Body of pancreas (tissue), 4 donors: ENCODE results near the gene IER5. TPM values are rescaled to one million over a fixed set of nuclear protein-coding genes. Genes with fewer than 3 reads are reported as not detected.

Source experiments
- ATAC-seq: fragments of 150-250 bp; one replicate; pipeline ENCODE4 v1.9.1; 2016
- DNase-seq, 4 donors: peaks; one replicate each; pipeline ENCODE4 v3.0.0-alpha.2; 2019
- H3K27ac ChIP-seq, 4 donors: fragments of 200-600 bp; sonication (generic); 1 replicate in 3 of 4; 2 replicates in 1 of 4; pipeline versions ENCODE4 v1.5.1 to v1.6.1; 2016 to 2019; ENCODE audit warnings: mild to moderate bottlenecking in 1 of 4, mixed read lengths in 1 of 4, moderate library complexity in 1 of 4
- H3K27me3 ChIP-seq, 2 donors: fragments of 200-600 bp; sonication (generic); one replicate each; pipeline ENCODE4 v1.6.0; 2016; ENCODE audit warnings: mild to moderate bottlenecking in 1 of 2
- H3K36me3 ChIP-seq, 2 donors: fragments of 200-600 bp; sonication (generic); replicated peaks in 1 of 2; 2 replicates each; pipeline ENCODE4 v1.5.1; 2016; ENCODE audit warnings: low read depth in 2 of 2; ENCODE audit not compliant: insufficient read depth in 1 of 2
- H3K4me1 ChIP-seq: fragments of 200-600 bp; sonication (generic); one replicate; pipeline ENCODE4 v1.6.0; 2016
- H3K4me3 ChIP-seq, 2 donors: fragments of 200-600 bp; sonication (generic); 1 replicate in 1 of 2; 2 replicates in 1 of 2; pipeline ENCODE4 v1.5.1; 2016 to 2019
- H3K9me3 ChIP-seq, 3 donors: fragments of 200-600 bp; sonication (generic); 1 replicate in 2 of 3; 2 replicates in 1 of 3; pipeline ENCODE4 v1.5.1; 2016
- POLR2A ChIP-seq, 3 donors: fragments of 450-650 bp; IDR thresholded peaks; one replicate each; pipeline ENCODE4 v1.6.1; 2016; ENCODE audit warnings: antibody characterized with exemption in 3 of 3, mild to moderate bottlenecking in 2 of 3
- WGBS, 2 donors: methylation state at CpG; one replicate each; pipeline ENCODE4 v1.1.5; 2017; 5-methylcytosine and 5-hydroxymethylcytosine counted together
- intact Hi-C: fragments of 100-400 bp; cut with DNase I; formaldehyde crosslinking; loops from one replicate; pipeline ENCODE4 v1.15.1; 2023
- total RNA-seq, 2 donors: library from RNA; depleted of rRNA; stranded (reverse); fragments of >200 nt; gene quantifications; one replicate each; pipeline ENCODE4 v1.1.0, GENCODE V29; 2016
- TF ChIP-seq, protein P1 (sequence below), 7 experiments: fragments of 450-650 bp in 4 of 7; fragments of 200-600 bp in 3 of 7; sonication (generic) in 3 of 7; IDR thresholded peaks; one replicate each; pipeline ENCODE4 v1.5.1; 2016 to 2019; ENCODE audit warnings: antibody characterized with exemption in 7 of 7

IER5 gene
- total RNA-seq, 2 donors from 2014 or later: 6.6 to 6.7 TPM

DNA sequence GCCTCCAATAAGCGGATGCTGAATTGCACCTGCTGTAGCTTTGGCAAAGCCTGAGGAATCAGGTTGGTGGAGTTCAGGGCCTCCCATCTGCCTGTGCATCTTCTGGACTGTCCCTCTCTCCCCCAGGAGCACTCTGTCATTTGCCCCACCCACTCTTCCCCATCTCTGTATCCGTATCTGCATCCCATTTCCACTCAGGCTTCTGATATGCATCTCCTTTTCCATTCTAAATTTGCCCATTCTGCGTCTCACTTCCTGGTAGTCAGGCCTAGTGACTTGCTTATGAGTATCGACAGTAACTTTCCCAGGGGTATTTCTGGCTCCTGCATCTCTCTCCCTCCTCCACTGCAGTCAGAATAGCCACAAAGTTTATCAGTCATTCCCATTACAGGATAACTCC, 39.1 kb upstream of the IER5 start:
- H3K9me3 ChIP-seq: no peaks in the 10 kb centered on the region
- DNase-seq (no peak), ATAC-seq (no peak)
- intact Hi-C loops: no loop called here
- H3K4me3 ChIP-seq: no peak overlapping the region
- H3K27ac ChIP-seq: no peak overlapping the region
- TF ChIP-seq, protein P1, sequence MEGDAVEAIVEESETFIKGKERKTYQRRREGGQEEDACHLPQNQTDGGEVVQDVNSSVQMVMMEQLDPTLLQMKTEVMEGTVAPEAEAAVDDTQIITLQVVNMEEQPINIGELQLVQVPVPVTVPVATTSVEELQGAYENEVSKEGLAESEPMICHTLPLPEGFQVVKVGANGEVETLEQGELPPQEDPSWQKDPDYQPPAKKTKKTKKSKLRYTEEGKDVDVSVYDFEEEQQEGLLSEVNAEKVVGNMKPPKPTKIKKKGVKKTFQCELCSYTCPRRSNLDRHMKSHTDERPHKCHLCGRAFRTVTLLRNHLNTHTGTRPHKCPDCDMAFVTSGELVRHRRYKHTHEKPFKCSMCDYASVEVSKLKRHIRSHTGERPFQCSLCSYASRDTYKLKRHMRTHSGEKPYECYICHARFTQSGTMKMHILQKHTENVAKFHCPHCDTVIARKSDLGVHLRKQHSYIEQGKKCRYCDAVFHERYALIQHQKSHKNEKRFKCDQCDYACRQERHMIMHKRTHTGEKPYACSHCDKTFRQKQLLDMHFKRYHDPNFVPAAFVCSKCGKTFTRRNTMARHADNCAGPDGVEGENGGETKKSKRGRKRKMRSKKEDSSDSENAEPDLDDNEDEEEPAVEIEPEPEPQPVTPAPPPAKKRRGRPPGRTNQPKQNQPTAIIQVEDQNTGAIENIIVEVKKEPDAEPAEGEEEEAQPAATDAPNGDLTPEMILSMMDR (IDR thresholded peaks at IDR 0.05): no peak
- TF ChIP-seq POLR2A (IDR thresholded peaks at IDR 0.05): no peak
- no peaks in the 10 kb centered on the region for H3K36me3 ChIP-seq
- no peaks in the 10 kb centered on the region for H3K27me3 ChIP-seq
- no peaks in the 10 kb centered on the region for H3K4me1 ChIP-seq
- 89 to 90% methylated on average over 3 to 4 of the region's 4 CpGs for WGBS, 2 donors

DNA sequence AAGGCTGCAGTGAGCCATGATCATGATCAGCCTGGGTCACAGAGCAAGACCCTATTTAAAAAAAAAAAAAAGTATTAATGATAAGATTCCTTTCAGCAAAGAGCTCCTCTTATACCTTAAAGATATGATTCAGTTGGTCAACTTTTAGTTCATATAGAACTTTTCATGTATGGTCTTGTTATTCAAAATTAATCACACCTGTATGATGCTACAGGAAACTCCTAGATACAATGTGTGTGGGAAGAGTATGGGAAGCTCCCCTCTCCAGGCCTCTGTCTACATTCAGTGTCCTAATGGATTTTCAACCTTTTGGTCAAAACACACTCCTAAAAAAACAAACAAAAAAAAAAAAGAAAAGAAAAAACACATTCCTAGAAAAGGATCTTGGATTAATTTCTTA, 37.6 kb upstream of the IER5 start:
- no peaks in the 10 kb centered on the region for H3K27me3 ChIP-seq
- H3K9me3 ChIP-seq: no peaks in the 10 kb centered on the region
- ATAC-seq: no peak
- no peak for DNase-seq
- H3K4me3 ChIP-seq: no peak overlapping the region
- no peak overlapping the region for H3K27ac ChIP-seq
- intact Hi-C loops: no loop called here
- no peak for TF ChIP-seq POLR2A (IDR thresholded peaks at IDR 0.05)
- TF ChIP-seq, protein P1 (IDR thresholded peaks at IDR 0.05): no peak
- no peaks in the 10 kb centered on the region for H3K36me3 ChIP-seq
- no peaks in the 10 kb centered on the region for H3K4me1 ChIP-seq

- DNase-seq: no peak
- 74 to 77% methylated on average over 6 of the region's 6 CpGs for WGBS, 2 donors
- H3K4me1 ChIP-seq: no peaks in the 10 kb centered on the region
- TF ChIP-seq POLR2A (IDR thresholded peaks at IDR 0.05): no peak
- TF ChIP-seq, protein P1 (IDR thresholded peaks at IDR 0.05): no peak
- intact Hi-C loops: no loop called here
- no peak overlapping the region for H3K27ac ChIP-seq
- no peaks in the 10 kb centered on the region for H3K36me3 ChIP-seq
- no peak for ATAC-seq
- no peak overlapping the region for H3K4me3 ChIP-seq
- no peaks in the 10 kb centered on the region for H3K27me3 ChIP-seq
- H3K9me3 ChIP-seq: no peaks in the 10 kb centered on the region
Observed at GRCh38 chr1:181056560-181056959, 31.9 kb upstream of the IER5 start.

- ATAC-seq (no peak), DNase-seq (no peak)
- H3K27me3 ChIP-seq: no peaks in the 10 kb centered on the region
- TF ChIP-seq POLR2A (IDR thresholded peaks at IDR 0.05): no peak
- TF ChIP-seq, protein P1 (IDR thresholded peaks at IDR 0.05): no peak
- no peak overlapping the region for H3K27ac ChIP-seq
- H3K4me3 ChIP-seq: no peak overlapping the region
- no peaks in the 10 kb centered on the region for H3K9me3 ChIP-seq
- 72 to 85% methylated on average over 3 of the region's 3 CpGs for WGBS, 2 donors
- no peaks in the 10 kb centered on the region for H3K36me3 ChIP-seq
- intact Hi-C loops: no loop called here
- no peaks in the 10 kb centered on the region for H3K4me1 ChIP-seq
Observed at GRCh38 chr1:181057079-181057478, 31.4 kb upstream of the IER5 start.

DNA sequence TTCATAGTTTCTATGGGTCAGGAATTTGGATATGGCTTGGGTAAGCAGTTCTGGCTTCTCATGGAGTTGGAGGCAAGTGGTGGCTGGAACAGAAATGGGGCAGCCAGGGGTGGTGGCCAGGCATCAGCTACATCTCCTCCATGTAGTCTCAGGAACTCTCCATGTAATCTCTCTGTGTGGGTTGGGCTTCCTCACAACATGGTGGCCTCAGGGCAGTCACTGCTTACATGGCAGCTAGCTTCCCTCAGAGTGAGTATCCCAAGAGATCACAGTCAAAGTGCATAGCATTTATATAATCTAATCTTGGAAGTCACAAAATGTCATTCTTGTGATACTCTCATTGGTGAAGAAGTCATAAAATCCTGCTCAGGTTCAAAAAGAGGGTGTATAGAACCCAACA, 29.1 kb upstream of the IER5 start:
- Histone ChIP-seq H3K9me3 (no peaks in the 10 kb centered on the region), H3K27ac (no peak overlapping the region), H3K4me3 (no peak overlapping the region), H3K27me3 (no peaks in the 10 kb centered on the region), H3K4me1 (no peaks in the 10 kb centered on the region), H3K36me3 (no peaks in the 10 kb centered on the region)
- ATAC-seq (no peak), DNase-seq (no peak)
- intact Hi-C loops: no loop called here
- TF ChIP-seq, protein P1 (IDR thresholded peaks at IDR 0.05): no peak
- TF ChIP-seq POLR2A (IDR thresholded peaks at IDR 0.05): no peak
